Measurements from ENCODE around the gene REPS2. TPM values are rescaled to one million over a fixed set of nuclear protein-coding genes. Genes with fewer than 3 reads are reported as not detected.

REPS2 gene
- total RNA-seq, 4 donors from 2014 or later = 10.8 to 37.0 (median 17.5) TPM

- Histone ChIP-seq H3K27ac (peak overlapping the region in 3 of 4 donors; percentile 37 to 57 (median 50)), H3K9me3 (no peaks in the 10 kb centered on the region), H3K36me3 (no peaks in the 10 kb centered on the region), H3K27me3 (no peaks in the 10 kb centered on the region), H3K4me1 (peaks cover 0 to 8% (median 0%) of the 10 kb centered on the region in 4 donors), H3K4me3 (no peak overlapping the region)
- intact Hi-C loops (cut with DNase I; ENCODE audit: low total_unique reads) (no loop called here), in situ Hi-C loops (cut with MboI; ENCODE audit: low pct_ligation_motif_present in 1 of 4, low pct_unique_long_range_greater_than_20kb in 1 of 4, low sequenced_read_pairs in 3 of 4) (no loop called here)
- TF ChIP-seq POLR2A (IDR thresholded peaks at IDR 0.05) (no peak), POLR2AphosphoS5 (IDR thresholded peaks at IDR 0.05) (no peak), EP300 (IDR thresholded peaks at IDR 0.05; ENCODE audit: low read depth) (no peak), CTCF (IDR thresholded peaks at IDR 0.05) (no peak)
- WGBS, 2 donors (ENCODE audit: low coverage in 1 of 2) = 64% methylated on average over 4 of the region's 4 CpGs; no CpG with 5 or more reads in 1 of the 2 donors
- no peak for DNase-seq
Measured at GRCh38 chrX:16993791-16994318, 47.4 kb downstream of the REPS2 start.

GRCh38 chrX:16994736-16995135 is 48.3 kb downstream of the REPS2 start:
- in situ Hi-C loops (cut with MboI; ENCODE audit: low pct_ligation_motif_present in 1 of 4, low pct_unique_long_range_greater_than_20kb in 1 of 4, low sequenced_read_pairs in 3 of 4) = no loop called here
- Histone ChIP-seq H3K4me3 (no peak overlapping the region), H3K4me1 (peaks cover 0 to 8% (median 0%) of the 10 kb centered on the region in 4 donors), H3K9me3 (no peaks in the 10 kb centered on the region), H3K27ac (no peak overlapping the region), H3K27me3 (no peaks in the 10 kb centered on the region), H3K36me3 (no peaks in the 10 kb centered on the region)
- TF ChIP-seq CTCF (IDR thresholded peaks at IDR 0.05) (no peak), POLR2AphosphoS5 (IDR thresholded peaks at IDR 0.05) (no peak), POLR2A (IDR thresholded peaks at IDR 0.05) (no peak), EP300 (IDR thresholded peaks at IDR 0.05; ENCODE audit: low read depth) (no peak)
- no peak for DNase-seq
- intact Hi-C loops (cut with DNase I; ENCODE audit: low total_unique reads) = no loop called here
- 66 to 82% methylated on average over 2 of the region's 2 CpGs for WGBS, 2 donors (ENCODE audit: low coverage in 1 of 2)

GRCh38 chrX:16997313-16997712 is 50.9 kb downstream of the REPS2 start:
- 70 to 100% methylated on average over 1 to 2 of the region's 2 CpGs for WGBS, 2 donors (ENCODE audit: low coverage in 1 of 2)

GRCh38 chrX:16999275-16999674 is 52.8 kb downstream of the REPS2 start:
- Histone ChIP-seq H3K27ac (no peak overlapping the region), H3K4me1 (no peaks in the 10 kb centered on the region), H3K36me3 (no peaks in the 10 kb centered on the region), H3K4me3 (no peak overlapping the region), H3K27me3 (no peaks in the 10 kb centered on the region), H3K9me3 (no peaks in the 10 kb centered on the region)
- in situ Hi-C loops (cut with MboI; ENCODE audit: low pct_ligation_motif_present in 1 of 4, low pct_unique_long_range_greater_than_20kb in 1 of 4, low sequenced_read_pairs in 3 of 4) (no loop called here), intact Hi-C loops (cut with DNase I; ENCODE audit: low total_unique reads) (no loop called here)
- TF ChIP-seq POLR2A (IDR thresholded peaks at IDR 0.05) = no peak
- no peak for TF ChIP-seq CTCF (IDR thresholded peaks at IDR 0.05)
- TF ChIP-seq EP300 (IDR thresholded peaks at IDR 0.05; ENCODE audit: low read depth) = no peak
- TF ChIP-seq POLR2AphosphoS5 (IDR thresholded peaks at IDR 0.05) = no peak
- no peak for DNase-seq

More at GRCh38 chrX:16997313-16997712, 50.9 kb downstream of the REPS2 start:
- no peak overlapping the region for H3K4me3 ChIP-seq
- in situ Hi-C loops (cut with MboI; ENCODE audit: low pct_ligation_motif_present in 1 of 4, low pct_unique_long_range_greater_than_20kb in 1 of 4, low sequenced_read_pairs in 3 of 4) = no loop called here
- no peaks in the 10 kb centered on the region for H3K36me3 ChIP-seq
- DNase-seq = no peak
- H3K4me1 ChIP-seq = peaks cover 0 to 8% (median 0%) of the 10 kb centered on the region in 4 donors
- no peaks in the 10 kb centered on the region for H3K27me3 ChIP-seq
- intact Hi-C loops (cut with DNase I; ENCODE audit: low total_unique reads) = no loop called here
- H3K9me3 ChIP-seq = no peaks in the 10 kb centered on the region
- no peak overlapping the region for H3K27ac ChIP-seq
- TF ChIP-seq POLR2AphosphoS5 (IDR thresholded peaks at IDR 0.05) (no peak), POLR2A (IDR thresholded peaks at IDR 0.05) (no peak), EP300 (IDR thresholded peaks at IDR 0.05; ENCODE audit: low read depth) (no peak), CTCF (IDR thresholded peaks at IDR 0.05) (no peak)

Measured in transverse colon (tissue), 4 donors.